Tongue (tissue), 2 donors: ENCODE results near the gene CALR3. TPM values are rescaled to one million over a fixed set of nuclear protein-coding genes. Genes with fewer than 3 reads are reported as not detected.
"Not testable (repeated sequence)": the region's sequence is repeated elsewhere in the genome, so short reads cannot be mapped to it uniquely, and the experiment has no call there.

Experiments used
- DNase-seq: peaks from one replicate; pipeline ENCODE4 v3.0.0-alpha.2; 2015
- total RNA-seq: library from RNA; depleted of rRNA; stranded (reverse); fragments of >200 nt; gene quantifications from one replicate; pipeline ENCODE4 v1.2.3, GENCODE V29; 2014

The CALR3 gene
- total RNA-seq, 1 donor from 2014 or later, result not detected

GRCh38 chr19:16496613-16496983 lies 631 bp upstream of the CALR3 start:
- no peak for DNase-seq

- not testable (repeated sequence) for DNase-seq
These were observed 9.5 kb downstream of the CALR3 start for GRCh38 chr19:16486476-16486875.

GRCh38 chr19:16482745-16483144 lies 13.2 kb downstream of the CALR3 start:
- no peak for DNase-seq

- DNase-seq, result no peak
These were observed 18.7 kb downstream of the CALR3 start for GRCh38 chr19:16477311-16477710.

GRCh38 chr19:16476401-16476800 lies 19.6 kb downstream of the CALR3 start:
- no peak for DNase-seq

GRCh38 chr19:16473875-16474392 lies 22.0 kb downstream of the CALR3 start:
- DNase-seq, result peak; percentile 76

GRCh38 chr19:16472992-16473391 lies 23.0 kb downstream of the CALR3 start:
- no peak for DNase-seq

- DNase-seq, result not testable (repeated sequence)
These were observed 23.4 kb downstream of the CALR3 start for GRCh38 chr19:16472559-16472899.

- no peak for DNase-seq
These were observed 24.8 kb downstream of the CALR3 start for GRCh38 chr19:16470911-16471811.

- DNase-seq, result no peak
These were observed 25.4 kb downstream of the CALR3 start for GRCh38 chr19:16470541-16470910.

GRCh38 chr19:16467581-16467980 lies 28.4 kb downstream of the CALR3 start:
- no peak for DNase-seq

GRCh38 chr19:16466802-16467427 lies 29.1 kb downstream of the CALR3 start:
- not testable (repeated sequence) for DNase-seq

- no peak for DNase-seq
These were observed 30.7 kb downstream of the CALR3 start for GRCh38 chr19:16465239-16465638.

- DNase-seq, result no peak
These were observed 31.9 kb downstream of the CALR3 start for GRCh38 chr19:16463991-16464575.

GRCh38 chr19:16463341-16463990 lies 32.5 kb downstream of the CALR3 start:
- DNase-seq, result no peak

GRCh38 chr19:16462757-16463250 lies 33.2 kb downstream of the CALR3 start:
- no peak for DNase-seq

- peak; percentile 65 for DNase-seq
These were observed 34.3 kb downstream of the CALR3 start for GRCh38 chr19:16461630-16462051.

- DNase-seq, result no peak
These were observed 35.5 kb downstream of the CALR3 start for GRCh38 chr19:16460454-16460853.

GRCh38 chr19:16459680-16460079 lies 36.3 kb downstream of the CALR3 start:
- no peak for DNase-seq

- DNase-seq, result no peak
These were observed 37.3 kb downstream of the CALR3 start for GRCh38 chr19:16458391-16459341.

GRCh38 chr19:16457954-16458331 lies 38.0 kb downstream of the CALR3 start:
- no peak for DNase-seq
